Tibial nerve (tissue), 4 donors: ENCODE data around the gene BCL3.

Experiments
- EP300 ChIP-seq, 2 donors: sonication (generic); formaldehyde crosslinking; IDR thresholded peaks; one replicate each; pipeline ENCODE4 v1.6.1; 2017; ENCODE audit warnings: antibody characterized with exemption in 2 of 2, mild to moderate bottlenecking in 1 of 2
- TF ChIP-seq, protein P1 (sequence below), 5 experiments: fragments of 200-600 bp in 3 of 5; fragments of 450-650 bp in 2 of 5; sonication (generic) in 3 of 5; IDR thresholded peaks; one replicate each; pipeline ENCODE4 v1.5.1; 2016 to 2019; ENCODE audit warnings: antibody characterized with exemption in 5 of 5, mild to moderate bottlenecking in 3 of 5, moderate library complexity in 2 of 5

DNA sequence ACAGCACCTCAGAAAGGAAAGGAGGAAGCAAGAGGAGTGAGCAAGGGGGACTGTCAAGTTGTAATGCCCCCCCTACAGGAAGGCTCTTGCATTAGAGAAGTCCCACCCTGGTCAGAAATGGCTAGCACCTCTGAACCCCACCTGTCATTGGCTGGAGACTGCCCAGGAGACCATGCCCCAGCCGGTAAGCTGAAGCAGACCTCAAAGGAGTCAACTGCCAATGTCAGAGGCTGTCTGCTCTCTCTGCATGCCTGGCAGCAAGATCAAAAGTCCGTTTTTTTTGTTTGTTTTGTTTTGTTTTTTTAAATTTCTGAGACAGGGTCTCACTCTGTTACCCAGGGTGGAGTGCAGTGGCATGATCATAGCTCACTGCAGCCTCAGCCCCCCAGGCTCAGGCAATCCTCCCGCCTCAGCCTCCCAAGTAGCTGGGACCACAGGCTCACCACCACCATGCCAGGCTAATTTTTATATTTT is 8.1 kb upstream of the BCL3 start:
- TF ChIP-seq, protein P1, sequence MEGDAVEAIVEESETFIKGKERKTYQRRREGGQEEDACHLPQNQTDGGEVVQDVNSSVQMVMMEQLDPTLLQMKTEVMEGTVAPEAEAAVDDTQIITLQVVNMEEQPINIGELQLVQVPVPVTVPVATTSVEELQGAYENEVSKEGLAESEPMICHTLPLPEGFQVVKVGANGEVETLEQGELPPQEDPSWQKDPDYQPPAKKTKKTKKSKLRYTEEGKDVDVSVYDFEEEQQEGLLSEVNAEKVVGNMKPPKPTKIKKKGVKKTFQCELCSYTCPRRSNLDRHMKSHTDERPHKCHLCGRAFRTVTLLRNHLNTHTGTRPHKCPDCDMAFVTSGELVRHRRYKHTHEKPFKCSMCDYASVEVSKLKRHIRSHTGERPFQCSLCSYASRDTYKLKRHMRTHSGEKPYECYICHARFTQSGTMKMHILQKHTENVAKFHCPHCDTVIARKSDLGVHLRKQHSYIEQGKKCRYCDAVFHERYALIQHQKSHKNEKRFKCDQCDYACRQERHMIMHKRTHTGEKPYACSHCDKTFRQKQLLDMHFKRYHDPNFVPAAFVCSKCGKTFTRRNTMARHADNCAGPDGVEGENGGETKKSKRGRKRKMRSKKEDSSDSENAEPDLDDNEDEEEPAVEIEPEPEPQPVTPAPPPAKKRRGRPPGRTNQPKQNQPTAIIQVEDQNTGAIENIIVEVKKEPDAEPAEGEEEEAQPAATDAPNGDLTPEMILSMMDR (IDR thresholded peaks at IDR 0.05): no peak
- TF ChIP-seq EP300 (IDR thresholded peaks at IDR 0.05): no peak
